Eye (tissue), 1 donor: Measurements from ENCODE around the gene SMAD1.

Source experiments
- DNase-seq: peaks from one replicate; pipeline ENCODE4 v3.0.0-alpha.2; 2015

SMAD1 gene

DNA sequence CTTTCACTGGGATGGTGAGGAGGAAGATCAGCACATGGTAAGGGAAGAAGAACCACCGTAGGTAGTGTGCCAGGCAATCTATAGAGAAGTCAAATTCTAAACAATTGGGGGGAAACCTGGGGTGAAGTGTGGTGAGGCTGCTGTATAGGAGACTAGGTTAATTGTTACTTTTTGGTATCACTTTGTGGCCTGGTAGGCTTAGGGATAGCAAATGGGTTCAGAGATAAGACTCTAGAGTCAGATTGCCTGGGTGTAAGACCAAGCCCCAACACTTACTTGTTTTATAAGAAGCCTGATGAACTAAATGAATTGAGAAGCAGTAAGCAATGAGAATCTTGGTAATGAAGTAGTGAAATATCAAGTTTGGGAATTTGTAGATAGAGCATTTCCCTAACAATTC, 8.7 kb downstream of the SMAD1 start:
- no peak for DNase-seq

DNA sequence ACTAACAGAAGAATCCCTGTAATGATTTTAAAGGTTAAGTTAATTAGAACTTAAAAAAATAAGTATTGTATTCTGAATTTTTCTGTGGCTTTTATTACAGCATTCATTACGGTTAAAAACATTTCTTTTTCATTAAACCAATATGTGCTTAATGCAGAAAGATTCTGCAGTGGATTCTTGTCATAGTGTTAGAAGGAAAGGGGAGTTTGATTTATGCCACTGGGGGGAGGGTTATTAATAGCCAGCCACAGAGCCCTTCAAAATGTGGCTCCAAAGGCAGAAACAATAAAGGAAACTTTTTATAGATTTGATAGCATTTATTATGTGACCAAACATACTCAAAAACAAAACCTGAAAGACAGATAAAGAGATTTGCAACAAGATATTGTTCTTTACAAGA, 9.1 kb downstream of the SMAD1 start:
- DNase-seq = no peak

DNA sequence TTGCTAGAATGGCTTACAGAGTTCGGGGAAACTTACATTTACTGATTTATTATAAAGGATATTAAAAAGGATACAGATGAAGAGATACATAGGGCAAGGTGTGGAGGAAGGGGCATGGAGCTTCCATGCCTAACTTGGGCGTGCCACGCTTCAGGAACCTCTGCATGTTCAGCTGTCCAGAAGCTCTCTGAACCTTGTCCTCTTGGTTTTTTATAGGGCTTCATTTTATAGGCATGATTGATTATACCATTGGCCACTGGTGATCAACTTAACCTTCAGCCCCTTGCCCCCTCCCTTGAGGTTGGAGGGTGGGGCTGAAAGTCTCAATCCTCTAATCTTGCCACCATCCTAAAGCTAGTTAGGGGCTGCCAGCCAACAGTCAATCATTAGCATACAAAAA, 10.7 kb downstream of the SMAD1 start:
- DNase-seq = no peak

DNA sequence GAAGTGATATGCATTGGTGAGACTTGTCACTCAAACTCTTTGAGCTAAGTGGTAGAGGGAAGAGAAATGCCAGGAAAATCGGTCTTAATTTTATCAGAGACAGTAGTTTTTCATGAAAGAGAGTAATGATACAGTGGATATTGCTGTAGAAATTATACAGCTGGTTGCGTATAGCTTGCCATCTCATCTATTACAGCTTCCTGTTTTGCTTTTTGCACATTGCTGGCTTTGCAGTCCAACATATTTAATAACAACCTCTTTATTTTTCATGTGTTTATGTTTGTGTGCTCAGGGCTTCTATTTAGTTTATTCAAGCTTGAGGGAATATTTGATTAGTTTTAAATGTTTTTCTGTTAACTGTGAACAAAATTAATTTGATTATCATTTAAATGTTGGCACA, 11.5 kb downstream of the SMAD1 start:
- DNase-seq = no peak

DNA sequence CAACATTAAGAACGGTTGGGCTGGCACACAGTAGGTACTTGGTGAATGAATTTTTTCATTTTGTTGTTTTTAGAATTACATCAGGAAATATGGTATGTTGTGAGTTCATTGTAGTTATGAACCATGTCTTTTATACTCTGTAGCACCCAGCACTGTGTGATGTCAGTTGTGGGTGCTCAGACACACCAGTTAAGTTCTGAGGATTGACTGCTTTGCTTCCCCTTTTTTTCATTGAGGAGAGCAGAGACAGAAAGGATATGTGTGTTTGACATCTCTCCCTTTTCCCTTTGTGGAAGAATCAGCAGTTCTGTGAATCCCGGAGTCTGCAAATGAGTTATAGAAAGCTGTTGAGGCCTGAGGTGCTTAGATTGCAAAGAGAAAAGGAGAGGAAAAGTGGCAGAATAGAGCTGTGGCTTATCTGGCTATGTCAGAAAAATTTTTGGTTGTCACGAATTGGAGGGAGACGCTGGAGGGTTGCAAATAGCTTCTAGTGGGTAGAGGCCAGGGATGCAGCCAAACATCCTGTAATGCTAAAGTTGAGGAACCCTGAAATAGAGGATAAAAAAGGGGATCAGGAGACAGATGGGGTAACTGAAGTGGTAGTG, 13.1 kb downstream of the SMAD1 start:
- no peak for DNase-seq

DNA sequence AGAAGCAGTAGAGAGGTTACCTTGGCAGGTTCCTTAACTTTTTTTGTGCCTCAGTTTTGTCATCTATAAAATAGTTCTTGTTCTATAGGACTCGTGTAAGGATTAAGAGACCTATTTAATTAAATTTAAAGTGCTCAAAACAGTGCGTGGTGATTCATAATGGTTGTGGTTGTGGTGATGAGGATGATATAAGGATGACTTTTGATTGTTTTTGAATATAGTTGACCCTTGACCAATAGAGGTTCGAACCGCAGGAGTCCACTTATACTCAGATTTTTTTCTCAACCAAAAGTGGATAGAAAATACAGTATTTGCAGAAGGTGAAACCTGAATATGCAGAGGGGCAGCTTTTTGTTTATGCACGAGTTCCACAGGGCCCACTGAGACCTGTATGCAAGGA, 14.6 kb downstream of the SMAD1 start:
- no peak for DNase-seq

DNA sequence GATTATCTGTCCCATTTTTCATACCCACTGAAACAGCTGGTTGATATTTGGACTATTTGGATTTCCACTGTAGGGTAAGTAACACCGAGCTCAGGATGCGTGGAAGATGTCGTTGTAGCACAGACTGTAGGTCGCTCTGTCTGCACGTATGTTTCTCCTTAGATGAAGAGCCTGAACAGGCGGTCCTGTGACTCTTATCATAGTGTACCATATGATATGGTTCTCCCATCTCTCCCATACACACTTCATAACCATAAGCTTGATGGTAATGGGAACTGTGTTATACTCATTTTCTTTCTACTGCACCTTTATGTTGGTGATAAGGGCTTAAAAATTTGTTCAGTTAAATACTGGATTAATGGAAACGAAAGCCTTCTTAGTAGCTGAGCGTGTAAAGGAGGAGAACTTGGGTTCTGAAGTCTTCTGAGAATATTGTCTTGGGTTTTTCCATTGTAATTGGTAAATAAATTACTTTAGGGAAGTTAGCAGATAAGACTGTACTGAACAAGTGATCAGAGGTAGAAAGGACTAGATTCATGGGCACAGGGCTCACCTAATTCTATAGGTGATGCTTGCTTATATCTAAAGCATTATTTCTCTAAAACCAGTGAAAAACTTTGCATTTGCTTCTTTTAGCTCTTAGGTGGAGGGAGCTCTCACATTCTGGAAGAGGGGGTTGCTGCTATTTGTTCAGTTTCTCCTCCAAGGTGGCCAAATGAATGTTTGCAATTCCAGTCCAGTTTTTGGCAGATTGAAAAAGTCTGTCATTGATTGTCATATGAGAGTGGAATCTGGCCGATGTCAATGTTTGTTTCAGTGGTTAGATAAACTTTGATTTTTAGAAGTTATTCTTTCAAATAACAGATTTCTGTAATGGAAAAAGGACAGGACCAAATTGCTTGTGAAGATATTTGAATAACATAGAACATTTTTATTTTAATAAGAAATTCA, 15.8 kb downstream of the SMAD1 start:
- no peak for DNase-seq

DNA sequence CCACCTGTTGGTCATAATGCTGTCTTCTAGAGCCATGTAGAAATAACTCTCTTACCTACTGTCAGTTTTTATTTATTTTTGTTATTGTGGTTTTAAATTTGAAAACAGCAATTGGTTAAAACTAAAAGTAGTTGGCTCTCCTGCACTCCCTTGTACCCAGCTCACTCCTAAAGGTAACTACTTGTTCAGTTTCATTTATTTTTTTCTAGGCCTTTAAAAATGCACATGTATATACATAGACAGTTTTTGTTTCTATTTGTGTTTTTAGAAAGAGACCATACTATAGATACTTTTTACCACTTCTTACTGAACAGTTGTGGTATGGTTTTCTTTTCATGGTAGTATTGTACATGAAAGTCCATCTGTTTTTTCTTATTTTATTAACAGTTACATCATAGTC, 16.8 kb downstream of the SMAD1 start:
- DNase-seq = no peak

DNA sequence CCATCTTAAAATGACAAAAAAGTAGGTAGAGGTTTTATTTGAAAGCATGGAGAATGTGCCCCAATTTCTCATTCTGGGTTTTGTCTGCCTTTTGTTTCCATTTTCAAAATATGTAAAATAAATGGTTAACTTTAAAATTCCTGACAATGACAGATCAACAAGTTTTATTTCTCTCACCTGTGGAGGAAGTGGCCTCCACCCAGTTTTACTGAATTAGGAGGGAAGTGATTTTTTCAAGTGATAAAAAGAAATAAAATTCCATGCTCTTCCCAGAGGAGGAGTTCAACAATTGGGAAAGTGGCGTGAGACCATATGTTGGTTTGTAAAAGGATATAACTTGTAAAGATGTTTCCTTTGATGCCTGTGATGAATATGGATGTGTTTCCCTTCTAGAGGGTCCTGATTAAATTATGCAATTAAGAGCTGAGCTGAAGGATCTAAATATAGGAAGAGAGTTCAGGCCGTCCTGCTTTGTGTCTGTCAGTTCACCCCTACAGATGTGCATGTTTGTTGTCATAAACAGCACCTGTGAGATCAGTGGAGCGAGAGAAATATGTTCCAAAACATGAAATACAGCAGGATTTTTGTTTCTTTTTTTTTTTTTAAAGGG, 19.5 kb downstream of the SMAD1 start:
- DNase-seq = no peak

DNA sequence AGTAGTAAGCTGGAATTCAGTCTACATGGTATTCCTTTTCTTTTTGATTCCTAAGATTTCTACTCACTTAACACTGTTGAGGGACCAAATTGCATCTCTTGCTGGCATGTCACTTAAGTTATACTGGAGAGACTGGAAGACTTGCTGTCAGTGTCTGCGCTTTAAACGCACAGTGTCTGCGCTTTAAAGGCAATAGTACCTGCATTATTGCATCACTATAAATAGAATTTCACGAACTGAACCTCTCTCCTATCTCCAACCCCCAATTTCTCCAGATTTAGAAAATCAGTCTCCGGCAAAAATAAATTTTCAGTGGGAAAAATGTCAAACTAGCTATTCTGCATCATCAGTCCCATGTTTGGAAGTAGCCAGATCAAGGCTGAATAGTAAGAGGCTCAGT, 21.2 kb downstream of the SMAD1 start:
- DNase-seq = no peak

DNA sequence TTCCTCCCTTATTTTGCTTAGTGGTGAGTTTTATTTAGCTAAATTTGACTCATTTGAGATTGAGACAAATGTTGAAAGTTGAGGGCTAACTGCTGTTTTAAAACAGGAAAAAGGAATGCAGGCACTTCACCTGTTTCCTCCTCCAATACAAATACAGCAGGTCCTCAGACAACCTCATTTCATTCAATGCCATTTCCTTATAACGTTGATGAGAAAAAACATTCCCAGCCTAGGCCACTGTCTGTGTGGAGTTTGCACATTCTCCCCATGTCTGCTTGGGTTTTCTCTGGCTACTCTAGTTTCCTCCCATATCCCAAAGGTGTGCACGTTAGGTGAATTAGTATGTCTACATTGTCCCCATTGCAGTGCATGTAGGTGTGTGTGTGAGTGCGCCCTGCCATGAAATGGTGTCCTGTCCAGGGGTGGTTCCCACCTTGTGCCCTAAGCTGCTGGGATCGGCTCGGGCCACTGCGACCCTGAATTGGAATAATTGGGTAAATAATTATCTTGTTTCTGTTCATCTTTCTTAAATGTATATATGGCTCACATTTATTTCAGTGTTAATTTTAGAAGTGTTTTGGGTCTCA, 21.9 kb downstream of the SMAD1 start:
- DNase-seq = no peak

DNA sequence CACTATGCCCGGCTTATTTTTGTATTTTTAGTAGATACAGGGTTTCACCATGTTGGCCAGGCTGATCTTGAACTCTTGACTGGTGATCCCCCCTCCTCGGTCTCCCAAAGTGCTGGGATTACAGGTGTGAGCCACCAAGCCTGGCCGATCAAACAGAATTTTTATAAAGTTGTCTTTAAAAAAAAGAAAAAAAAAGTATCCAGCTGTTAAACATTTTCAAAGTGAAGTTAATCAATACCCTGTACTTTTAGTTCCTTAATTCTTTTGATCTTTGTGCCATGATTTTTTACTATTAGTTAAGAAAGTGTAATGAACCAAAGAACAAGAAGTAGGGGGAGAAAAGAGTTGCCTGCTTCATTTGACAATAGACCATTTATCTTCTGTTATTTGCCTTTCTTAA, 24.3 kb downstream of the SMAD1 start:
- DNase-seq = no peak

DNA sequence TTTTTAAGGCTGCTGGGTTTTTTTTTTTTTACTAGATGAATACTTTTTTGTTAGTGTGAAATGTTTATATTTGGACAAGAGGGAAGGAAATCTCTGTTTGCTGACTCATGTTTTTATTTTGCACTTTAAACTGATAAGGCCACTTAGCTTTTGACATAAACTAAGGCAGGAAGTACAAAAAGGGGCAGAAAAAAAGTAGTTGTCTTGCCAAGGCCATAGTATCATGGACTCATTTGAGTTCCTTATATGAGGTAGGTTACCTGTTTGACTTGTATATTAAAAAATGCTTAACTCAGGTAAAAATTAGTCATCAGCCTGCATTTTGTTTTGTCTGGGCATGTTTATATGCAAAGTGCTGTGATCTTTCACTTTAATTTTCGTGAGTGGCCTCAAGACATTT, 26.0 kb downstream of the SMAD1 start:
- DNase-seq = no peak

DNA sequence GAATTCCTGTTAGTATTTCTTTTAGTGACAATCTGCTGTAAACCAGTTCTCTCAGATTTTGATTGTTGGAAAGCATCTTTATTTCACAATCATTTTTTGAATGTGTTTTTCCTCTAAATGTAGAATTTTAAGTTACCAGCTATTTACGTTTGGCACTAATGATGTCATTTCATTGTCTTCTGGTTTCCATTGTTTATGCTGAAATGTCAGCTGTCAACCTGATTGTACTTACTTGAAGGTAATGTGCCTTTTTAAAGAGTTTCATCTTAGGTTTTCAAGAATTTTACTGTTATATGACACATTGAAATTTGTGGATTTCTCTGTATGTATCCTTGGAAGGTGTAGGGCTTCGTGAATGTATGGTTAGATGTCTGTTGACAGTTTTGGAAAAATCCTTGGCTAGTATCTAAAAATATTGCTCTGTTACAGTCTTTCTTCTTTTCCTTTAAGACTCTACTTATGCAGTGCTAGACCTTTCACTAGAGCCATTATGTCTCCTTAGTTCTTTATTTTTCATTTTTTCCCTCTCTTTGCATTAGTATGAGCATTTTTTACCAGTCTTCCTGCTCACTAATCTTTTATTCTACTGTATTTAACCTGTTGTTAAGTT, 30.4 kb downstream of the SMAD1 start:
- DNase-seq = peak; percentile 16

DNA sequence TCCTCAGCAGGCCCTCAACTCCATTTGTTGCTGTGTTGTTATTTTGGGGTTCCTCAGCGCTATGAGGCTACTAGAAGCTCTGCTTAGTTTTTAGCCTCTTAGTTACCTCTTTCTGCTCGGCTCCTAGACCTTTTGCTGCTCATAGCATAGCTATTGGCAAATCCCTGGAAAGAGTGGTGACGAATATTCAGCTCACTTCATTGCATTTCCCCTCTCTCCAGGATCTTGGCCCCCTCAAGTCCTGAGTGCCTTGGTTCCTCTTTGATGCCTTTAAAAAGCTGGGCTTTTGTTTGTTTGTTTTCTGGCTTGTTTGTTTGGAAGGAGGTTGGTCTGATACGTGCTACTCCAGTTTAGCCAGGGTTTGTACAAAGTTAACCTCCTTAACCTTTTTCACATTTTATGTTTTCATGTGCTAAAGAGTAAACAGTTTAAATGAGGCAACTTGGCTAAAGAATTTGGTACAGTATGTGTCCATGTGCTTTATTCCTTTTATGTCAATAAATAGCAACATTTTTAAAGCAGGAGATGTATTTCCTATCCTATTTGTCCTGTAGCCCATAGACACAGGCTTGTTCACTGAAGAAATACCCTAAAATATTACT, 31.5 kb downstream of the SMAD1 start:
- DNase-seq = no peak

DNA sequence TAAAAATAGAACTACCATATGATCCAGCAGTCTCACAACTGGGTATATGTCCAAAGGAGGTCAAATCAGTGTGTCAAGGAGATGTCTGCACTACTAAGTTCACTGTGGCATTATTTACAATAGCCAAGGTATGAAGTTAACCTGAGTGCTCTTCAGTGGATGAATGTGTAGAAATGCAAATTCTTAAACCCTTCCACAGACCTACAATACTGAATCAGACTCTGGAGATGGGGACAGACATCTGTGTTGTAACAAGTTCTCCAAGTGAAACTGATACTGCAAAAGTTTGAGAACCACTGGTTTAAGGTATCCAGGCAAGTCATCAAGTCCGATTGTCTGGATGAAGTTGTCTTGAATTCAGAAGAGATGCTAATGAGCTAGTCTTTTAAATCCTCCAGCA, 38.5 kb downstream of the SMAD1 start:
- no peak for DNase-seq

DNA sequence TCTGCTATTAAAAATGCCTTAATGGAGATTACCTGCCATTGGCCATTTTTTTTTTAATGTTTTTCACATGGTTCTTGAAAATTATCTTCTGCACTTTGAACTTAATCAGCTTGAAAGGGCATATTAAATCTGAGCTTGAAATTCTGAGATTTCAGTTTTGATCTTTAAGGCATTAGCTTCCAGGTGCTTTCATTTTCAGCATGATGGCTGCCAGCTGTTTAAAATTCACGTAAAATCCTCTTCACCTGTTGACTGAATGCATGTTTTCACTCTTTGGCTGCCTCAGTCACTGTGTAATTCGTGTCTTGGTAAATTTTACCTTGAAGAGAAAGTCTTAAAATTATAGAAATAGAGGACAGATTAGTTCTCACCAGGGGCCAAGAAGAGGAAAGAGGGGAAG, 39.6 kb downstream of the SMAD1 start:
- DNase-seq = no peak

DNA sequence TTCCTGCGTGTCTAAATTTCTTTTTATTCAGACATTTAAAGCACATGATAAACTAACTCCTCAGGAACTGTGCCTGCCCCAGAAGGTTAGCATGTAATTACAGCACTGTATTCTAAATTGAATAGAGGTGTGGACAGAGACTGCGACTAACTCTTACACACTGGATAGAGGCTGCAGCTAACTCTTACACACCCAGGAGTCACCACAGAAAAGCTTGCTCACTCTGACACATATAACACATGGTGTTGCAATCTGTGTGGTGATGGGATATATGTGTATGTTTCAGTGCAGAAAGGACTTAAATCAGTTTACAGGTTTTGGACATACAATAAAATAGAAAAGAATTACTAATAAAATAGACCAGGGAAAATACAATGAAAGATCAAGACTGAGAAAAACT, 41.5 kb downstream of the SMAD1 start:
- no peak for DNase-seq

DNA sequence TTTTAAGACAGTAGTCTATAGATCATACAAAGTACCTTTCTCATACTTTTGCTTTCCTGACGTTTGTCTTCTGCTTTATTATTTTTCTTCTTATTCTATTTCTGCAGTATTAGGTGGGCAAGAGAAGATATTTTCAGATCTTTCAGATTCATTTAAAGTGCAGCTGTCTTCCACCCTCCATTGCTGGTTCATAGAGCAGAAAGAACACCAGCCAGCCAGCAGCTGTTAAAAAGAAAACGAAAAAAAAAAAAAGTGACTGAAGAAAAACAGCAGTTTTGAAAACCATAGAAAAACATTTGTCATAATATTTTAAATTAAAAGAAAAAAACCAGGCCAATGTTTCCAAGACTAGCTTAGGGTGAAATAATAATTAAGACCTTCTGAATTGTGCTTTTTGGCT, 42.9 kb downstream of the SMAD1 start:
- no peak for DNase-seq

DNA sequence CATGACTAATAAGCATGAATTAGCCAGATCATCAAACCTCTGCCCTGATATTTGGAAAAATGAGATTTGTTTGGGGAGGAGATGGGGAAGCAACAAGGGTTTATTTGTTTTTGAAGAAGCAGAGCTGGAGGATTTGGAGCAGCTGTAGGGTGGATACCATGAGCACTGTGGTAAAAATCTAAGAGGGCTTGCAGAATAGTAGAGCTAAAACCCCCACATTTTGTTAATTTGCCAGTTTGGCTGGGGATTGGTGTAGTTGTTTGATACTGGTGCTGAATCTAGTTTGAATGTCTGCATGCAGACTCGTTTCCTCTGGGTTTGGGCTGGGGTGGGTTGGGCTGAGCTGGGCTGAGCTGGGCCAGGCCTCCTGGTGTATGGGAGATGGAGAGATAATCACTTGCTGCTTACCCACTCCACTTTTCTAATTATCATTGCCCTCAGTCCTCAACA, 43.7 kb downstream of the SMAD1 start:
- no peak for DNase-seq

DNA sequence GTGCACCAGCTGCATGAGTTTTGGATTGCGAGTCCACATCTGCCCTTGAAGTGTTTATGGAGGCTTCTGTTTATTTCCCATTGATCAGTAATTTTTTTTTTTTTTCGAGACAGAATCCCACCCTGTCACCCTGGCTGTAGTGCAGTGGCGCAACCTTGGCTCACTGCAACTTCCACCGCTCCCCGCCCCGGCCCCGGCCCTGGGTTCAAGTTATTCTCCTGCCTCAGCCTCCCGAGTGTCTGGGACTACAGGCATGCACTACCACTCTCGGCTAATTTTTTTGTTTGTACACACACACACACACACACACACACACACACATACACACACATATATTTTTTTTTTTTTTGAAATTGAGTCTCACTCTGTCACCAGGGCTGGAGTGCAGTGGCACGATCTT, 46.1 kb downstream of the SMAD1 start:
- DNase-seq = no peak

DNA sequence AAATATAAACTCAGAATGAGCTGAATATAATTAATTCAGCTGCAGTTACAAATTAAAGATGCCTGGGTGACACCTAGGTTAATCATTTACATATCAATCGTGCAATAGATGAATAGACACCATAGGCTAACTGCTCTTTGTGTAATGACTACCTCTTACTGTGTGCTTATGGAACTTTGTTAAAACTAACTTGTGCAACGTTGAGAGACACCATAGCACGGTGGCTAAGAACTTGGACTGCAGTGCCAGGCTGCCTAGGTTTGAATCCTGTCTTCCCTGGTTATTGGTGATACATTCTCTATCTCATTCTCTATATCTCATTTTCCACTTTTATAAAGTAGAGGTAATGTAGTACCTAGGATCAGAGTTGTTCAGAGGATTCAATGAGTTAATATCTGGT, 46.9 kb downstream of the SMAD1 start:
- no peak for DNase-seq

DNA sequence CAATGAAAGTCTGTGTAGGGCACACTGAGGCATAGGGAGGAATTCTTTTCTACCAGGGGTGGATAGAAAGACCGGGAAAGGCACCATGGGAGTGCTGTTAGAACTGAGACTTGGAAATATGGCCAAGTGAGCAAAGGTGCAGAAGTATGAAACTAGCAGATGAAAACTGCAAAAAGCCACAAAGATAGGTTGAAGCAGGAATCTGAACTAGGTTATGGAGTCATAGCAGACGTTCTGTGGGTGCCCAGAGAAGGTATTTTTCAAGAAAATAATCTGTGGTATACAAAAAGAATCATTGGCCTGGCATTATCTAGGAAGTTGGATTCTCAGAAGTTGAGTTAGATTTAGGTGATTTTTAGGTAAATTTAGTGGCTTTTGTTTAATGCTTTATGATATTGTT, 48.5 kb downstream of the SMAD1 start:
- no peak for DNase-seq
